GM11168 (cell line): Measurements from ENCODE around the gene FBXW8.
"Not testable (repeated sequence)": the region's sequence is repeated elsewhere in the genome, so short reads cannot be mapped to it uniquely, and the experiment has no call there.

Source experiments
- in situ Hi-C: fragments of 300-500 bp; cut with MboI; formaldehyde crosslinking; loops from one replicate; pipeline ENCODE4 v1.12.0; 2022; ENCODE audit warnings: low sequenced_read_pairs; ENCODE audit not compliant: unreplicated experiment

FBXW8 gene

GRCh38 chr12:117046861-117047530 lies 136.2 kb downstream of the FBXW8 start:
- in situ Hi-C loops = no loop called here

- in situ Hi-C loops = no loop called here
Measured at GRCh38 chr12:117047810-117048584, 137.2 kb downstream of the FBXW8 start.

- in situ Hi-C loops = no loop called here
Measured at GRCh38 chr12:117048585-117048904, 137.8 kb downstream of the FBXW8 start.

GRCh38 chr12:117049295-117049694 lies 138.5 kb downstream of the FBXW8 start:
- in situ Hi-C loops = no loop called here

GRCh38 chr12:117050060-117050459 lies 139.3 kb downstream of the FBXW8 start:
- in situ Hi-C loops = no loop called here

- in situ Hi-C loops = no loop called here
Measured at GRCh38 chr12:117051380-117051779, 140.6 kb downstream of the FBXW8 start.

GRCh38 chr12:117052386-117053049 lies 141.8 kb downstream of the FBXW8 start:
- in situ Hi-C loops = no loop called here

GRCh38 chr12:117053050-117053400 lies 142.3 kb downstream of the FBXW8 start:
- in situ Hi-C loops = no loop called here

- in situ Hi-C loops = no loop called here
Measured at GRCh38 chr12:117053597-117054201, 142.9 kb downstream of the FBXW8 start.

- in situ Hi-C loops = no loop called here
Measured at GRCh38 chr12:117054279-117054678, 143.5 kb downstream of the FBXW8 start.

GRCh38 chr12:117057626-117058025 lies 146.9 kb downstream of the FBXW8 start:
- in situ Hi-C loops = not testable (repeated sequence)

GRCh38 chr12:117058442-117059072 lies 147.8 kb downstream of the FBXW8 start:
- in situ Hi-C loops = no loop called here

- in situ Hi-C loops = no loop called here
Measured at GRCh38 chr12:117059156-117059555, 148.4 kb downstream of the FBXW8 start.

GRCh38 chr12:117060246-117060928 lies 149.6 kb downstream of the FBXW8 start:
- in situ Hi-C loops = no loop called here

GRCh38 chr12:117060929-117061305 lies 150.2 kb downstream of the FBXW8 start:
- in situ Hi-C loops = no loop called here

- in situ Hi-C loops = no loop called here
Measured at GRCh38 chr12:117061555-117062079, 150.9 kb downstream of the FBXW8 start.

- in situ Hi-C loops = no loop called here
Measured at GRCh38 chr12:117063162-117063911, 152.6 kb downstream of the FBXW8 start.

- in situ Hi-C loops = no loop called here
Measured at GRCh38 chr12:117064049-117064448, 153.3 kb downstream of the FBXW8 start.

GRCh38 chr12:117064596-117064995 lies 153.8 kb downstream of the FBXW8 start:
- in situ Hi-C loops = no loop called here
